Breast epithelium (tissue), 4 donors: ENCODE data around the gene ADGRF1. TPM values are rescaled to one million over a fixed set of nuclear protein-coding genes. Genes with fewer than 3 reads are reported as not detected.
A peak's percentile ranks its signal among the peaks of the same experiment; 100 is the strongest.

Experiments
- DNase-seq, 2 donors: peaks; one replicate each; pipeline ENCODE4 v3.0.0-alpha.2; 2019; ENCODE audit warnings: low spot score in 2 of 2
- H3K27ac ChIP-seq, 2 donors: fragments of 200-600 bp; sonication (generic) in 1 of 2; one replicate each; pipeline ENCODE4 v1.5.1; 2016 to 2019; ENCODE audit warnings: mild to moderate bottlenecking in 1 of 2
- H3K27me3 ChIP-seq, 2 donors: fragments of 200-600 bp; sonication (generic) in 1 of 2; one replicate each; pipeline versions ENCODE4 v1.5.1 to v1.6.0; 2017 to 2019; ENCODE audit warnings: control low read depth in 1 of 2, mild to moderate bottlenecking in 1 of 2
- H3K36me3 ChIP-seq: fragments of 200-600 bp; one replicate; pipeline ENCODE4 v1.5.1; 2019
- H3K4me1 ChIP-seq, 2 donors: fragments of 200-600 bp; sonication (generic); one replicate each; pipeline ENCODE4 v1.5.1; 2016 to 2019; ENCODE audit warnings: control low read depth in 1 of 2
- H3K4me3 ChIP-seq, 3 donors: fragments of 200-600 bp; sonication (generic); 1 replicate in 2 of 3; 2 replicates in 1 of 3; pipeline ENCODE4 v1.5.1; 2016 to 2019; ENCODE audit warnings: mild to moderate bottlenecking in 3 of 3, moderate library complexity in 2 of 3
- H3K9me3 ChIP-seq, 2 donors: fragments of 200-600 bp; sonication (generic) in 1 of 2; one replicate each; pipeline ENCODE4 v1.5.1; 2016 to 2019; ENCODE audit warnings: control low read depth in 1 of 2
- POLR2A ChIP-seq: fragments of 450-650 bp; IDR thresholded peaks from one replicate; pipeline ENCODE4 v1.6.1; 2016; ENCODE audit warnings: antibody characterized with exemption, mild to moderate bottlenecking, moderate library complexity
- POLR2AphosphoS5 ChIP-seq, 3 donors: sonication (generic); formaldehyde crosslinking; IDR thresholded peaks; one replicate each; pipeline ENCODE4 v1.6.1; 2017; ENCODE audit warnings: antibody characterized with exemption in 3 of 3
- intact Hi-C: fragments of 100-400 bp; cut with DNase I; formaldehyde crosslinking; loops from one replicate; pipeline ENCODE4 v1.15.1; 2023; ENCODE audit warnings: low total_unique reads
- total RNA-seq, 3 donors: library from RNA; depleted of rRNA; stranded (reverse); fragments of >200 nt; gene quantifications; one replicate each; pipeline ENCODE4 v1.1.0, GENCODE V29; 2016
- TF ChIP-seq, protein P1 (sequence below), 3 donors: fragments of 450-650 bp; IDR thresholded peaks; one replicate each; pipeline ENCODE4 v1.5.1; 2016 to 2017; ENCODE audit warnings: antibody characterized with exemption in 3 of 3, mild to moderate bottlenecking in 3 of 3, moderate library complexity in 3 of 3

ADGRF1 gene
- total RNA-seq, 3 donors from 2014 or later = 0.66 to 3.5 TPM; not detected in 1

- H3K27me3 ChIP-seq = no peaks in the 10 kb centered on the region
- no peaks in the 10 kb centered on the region for H3K4me1 ChIP-seq
- no peaks in the 10 kb centered on the region for H3K9me3 ChIP-seq
- no peak overlapping the region for H3K27ac ChIP-seq
- intact Hi-C loops = no loop called here
- no peak overlapping the region for H3K4me3 ChIP-seq
- TF ChIP-seq, protein P1, sequence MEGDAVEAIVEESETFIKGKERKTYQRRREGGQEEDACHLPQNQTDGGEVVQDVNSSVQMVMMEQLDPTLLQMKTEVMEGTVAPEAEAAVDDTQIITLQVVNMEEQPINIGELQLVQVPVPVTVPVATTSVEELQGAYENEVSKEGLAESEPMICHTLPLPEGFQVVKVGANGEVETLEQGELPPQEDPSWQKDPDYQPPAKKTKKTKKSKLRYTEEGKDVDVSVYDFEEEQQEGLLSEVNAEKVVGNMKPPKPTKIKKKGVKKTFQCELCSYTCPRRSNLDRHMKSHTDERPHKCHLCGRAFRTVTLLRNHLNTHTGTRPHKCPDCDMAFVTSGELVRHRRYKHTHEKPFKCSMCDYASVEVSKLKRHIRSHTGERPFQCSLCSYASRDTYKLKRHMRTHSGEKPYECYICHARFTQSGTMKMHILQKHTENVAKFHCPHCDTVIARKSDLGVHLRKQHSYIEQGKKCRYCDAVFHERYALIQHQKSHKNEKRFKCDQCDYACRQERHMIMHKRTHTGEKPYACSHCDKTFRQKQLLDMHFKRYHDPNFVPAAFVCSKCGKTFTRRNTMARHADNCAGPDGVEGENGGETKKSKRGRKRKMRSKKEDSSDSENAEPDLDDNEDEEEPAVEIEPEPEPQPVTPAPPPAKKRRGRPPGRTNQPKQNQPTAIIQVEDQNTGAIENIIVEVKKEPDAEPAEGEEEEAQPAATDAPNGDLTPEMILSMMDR (IDR thresholded peaks at IDR 0.05) = no peak
- no peak for TF ChIP-seq POLR2AphosphoS5 (IDR thresholded peaks at IDR 0.05)
- no peak for TF ChIP-seq POLR2A
- no peaks in the 10 kb centered on the region for H3K36me3 ChIP-seq
- no peak for DNase-seq
Observed at GRCh38 chr6:47069156-47069555, 27.0 kb upstream of the ADGRF1 start.

DNA sequence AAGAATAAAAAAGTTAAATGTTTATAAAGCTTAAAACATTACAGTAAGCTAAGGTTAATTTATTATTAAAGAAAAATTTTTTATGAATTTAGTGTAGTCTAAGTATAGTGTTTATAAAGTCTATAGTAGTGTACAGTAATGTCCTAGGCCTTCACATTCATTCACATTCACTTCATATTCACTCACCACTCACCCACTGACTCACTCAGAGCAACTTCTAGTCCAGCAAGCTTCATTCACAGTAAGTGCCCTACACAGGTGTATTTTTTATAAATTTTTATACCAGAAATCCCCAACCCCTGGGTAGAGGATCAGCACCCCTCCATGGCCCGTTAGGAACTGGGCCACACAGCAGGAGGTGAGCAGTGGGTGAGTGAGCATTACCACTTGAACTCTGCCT, 24.3 kb upstream of the ADGRF1 start:
- Histone ChIP-seq H3K4me3 (no peak overlapping the region), H3K27me3 (no peaks in the 10 kb centered on the region), H3K27ac (no peak overlapping the region), H3K4me1 (peaks cover 0 to 9% of the 10 kb centered on the region in 2 donors), H3K36me3 (no peaks in the 10 kb centered on the region), H3K9me3 (peaks cover 0 to 6% of the 10 kb centered on the region in 2 donors)
- no peak for DNase-seq
- intact Hi-C loops = no loop called here
- TF ChIP-seq POLR2AphosphoS5 (IDR thresholded peaks at IDR 0.05) (no peak), POLR2A (no peak)
- TF ChIP-seq, protein P1 (IDR thresholded peaks at IDR 0.05) = no peak

GRCh38 chr6:47064274-47064673, 22.1 kb upstream of the ADGRF1 start:
- DNase-seq = no peak
- TF ChIP-seq POLR2A = no peak
- TF ChIP-seq, protein P1 (IDR thresholded peaks at IDR 0.05) = no peak
- no peak for TF ChIP-seq POLR2AphosphoS5 (IDR thresholded peaks at IDR 0.05)
- Histone ChIP-seq H3K9me3 (peaks cover 0 to 6% of the 10 kb centered on the region in 2 donors), H3K27me3 (no peaks in the 10 kb centered on the region), H3K4me1 (peaks cover 0 to 16% of the 10 kb centered on the region in 2 donors), H3K27ac (no peak overlapping the region), H3K36me3 (no peaks in the 10 kb centered on the region), H3K4me3 (no peak overlapping the region)
- intact Hi-C loops = no loop called here

- Histone ChIP-seq H3K4me3 (no peak overlapping the region), H3K27ac (peak overlapping the region; percentile 68 to 81), H3K36me3 (no peaks in the 10 kb centered on the region), H3K27me3 (no peaks in the 10 kb centered on the region), H3K9me3 (peaks cover 0 to 6% of the 10 kb centered on the region in 2 donors), H3K4me1 (peaks cover 0 to 16% of the 10 kb centered on the region in 2 donors)
- TF ChIP-seq POLR2A (no peak), POLR2AphosphoS5 (IDR thresholded peaks at IDR 0.05) (no peak)
- TF ChIP-seq, protein P1 (IDR thresholded peaks at IDR 0.05) = no peak
- DNase-seq = no peak
- intact Hi-C loops = no loop called here
Observed at GRCh38 chr6:47062346-47062745, 20.2 kb upstream of the ADGRF1 start.

DNA sequence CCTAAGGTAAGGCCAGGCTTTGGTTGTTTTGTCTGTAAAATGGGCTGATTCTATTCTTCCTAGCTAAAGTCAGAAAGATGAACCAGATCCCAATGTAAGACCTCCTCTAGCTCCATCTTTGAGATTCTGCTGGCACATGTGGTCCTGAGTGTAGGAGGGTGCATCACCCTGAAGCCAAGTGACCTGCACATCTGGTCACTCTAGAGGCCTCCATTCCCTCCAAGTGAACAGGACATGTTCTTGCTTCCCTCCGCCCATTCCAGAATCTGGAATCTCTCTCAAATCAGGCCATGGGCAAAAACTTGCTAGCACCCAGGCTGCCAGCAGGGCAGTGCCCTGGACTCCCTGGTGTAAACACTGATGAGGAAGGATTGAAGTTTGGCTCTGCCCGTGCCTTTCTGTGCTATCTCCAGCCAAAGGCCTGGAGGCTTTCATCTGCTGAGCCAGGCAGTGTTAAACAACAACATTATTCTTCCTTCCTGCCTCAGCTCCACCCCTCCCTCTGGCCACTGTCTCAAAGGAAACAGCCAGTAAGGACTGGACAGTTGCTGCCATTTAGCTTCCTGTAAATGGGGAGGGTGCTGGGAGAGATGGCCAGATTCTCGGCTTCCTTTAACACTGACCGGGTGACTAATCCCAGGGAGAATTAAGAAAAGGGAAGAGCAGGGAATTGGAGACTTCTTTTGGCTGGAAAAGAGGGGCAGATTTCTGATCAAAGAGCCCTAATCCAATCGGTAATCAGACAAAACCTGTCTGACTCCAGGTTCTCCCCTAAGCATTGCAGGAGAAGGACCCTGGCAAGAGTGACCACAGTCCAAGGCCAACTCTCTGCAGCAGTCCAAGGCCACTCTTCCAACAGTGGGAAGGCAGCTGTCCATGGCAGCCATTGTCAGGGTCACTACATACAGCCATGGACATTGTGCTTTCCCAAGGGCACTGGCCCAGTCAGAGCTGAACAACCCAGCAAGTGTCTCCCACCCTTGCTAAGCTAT, 19.5 kb upstream of the ADGRF1 start:
- peaks cover 0 to 6% of the 10 kb centered on the region in 2 donors for H3K9me3 ChIP-seq
- no peaks in the 10 kb centered on the region for H3K36me3 ChIP-seq
- no peaks in the 10 kb centered on the region for H3K27me3 ChIP-seq
- no peak overlapping the region for H3K4me3 ChIP-seq
- H3K27ac ChIP-seq = peak overlapping the region; percentile 68 to 81
- H3K4me1 ChIP-seq = peaks cover 0 to 16% of the 10 kb centered on the region in 2 donors
- intact Hi-C loops = no loop called here
- TF ChIP-seq, protein P1 (IDR thresholded peaks at IDR 0.05) = peak in 1 of 3 donors; percentile 16
- no peak for TF ChIP-seq POLR2A
- peak in 1 of 2 donors; percentile 56 for DNase-seq
